Liver (tissue), 9 donors: ENCODE measurements around the gene ZNF185. TPM values are rescaled to one million over a fixed set of nuclear protein-coding genes. Genes with fewer than 3 reads are reported as not detected.

ENCODE experiments used
- DNase-seq: peaks from one replicate; pipeline ENCODE4 v3.0.0-alpha.2; 2017; ENCODE audit warnings: low spot score
- H3K27ac ChIP-seq, 2 donors: one replicate each; pipeline ENCODE4 v1.7.0; 2013; ENCODE audit warnings: inconsistent platforms in 2 of 2, low read length in 2 of 2, control low read depth in 1 of 2, low read depth in 1 of 2, mild to moderate bottlenecking in 1 of 2
- H3K27me3 ChIP-seq, 4 donors: one replicate each; pipeline versions ENCODE4 v1.6.1 to v1.7.0; 2013; ENCODE audit warnings: low read length in 3 of 4, inconsistent platforms in 1 of 4, mild to moderate bottlenecking in 1 of 4, moderate library complexity in 1 of 4; ENCODE audit not compliant: control insufficient read depth in 4 of 4, insufficient read depth in 4 of 4
- H3K36me3 ChIP-seq, 4 donors: one replicate each; pipeline versions ENCODE4 v1.6.1 to v1.7.0; 2013; ENCODE audit warnings: low read length in 3 of 4, mild to moderate bottlenecking in 3 of 4, low read depth in 1 of 4, moderate library complexity in 1 of 4; ENCODE audit not compliant: control insufficient read depth in 4 of 4, insufficient read depth in 3 of 4
- H3K4me1 ChIP-seq, 4 donors: one replicate each; pipeline versions ENCODE4 v1.6.1 to v1.7.0; 2013; ENCODE audit warnings: low read length in 3 of 4, mild to moderate bottlenecking in 3 of 4, moderate library complexity in 1 of 4; ENCODE audit not compliant: control insufficient read depth in 4 of 4, insufficient read depth in 4 of 4
- H3K4me3 ChIP-seq, 3 donors: one replicate each; pipeline versions ENCODE4 v1.6.1 to v1.7.0; 2013; ENCODE audit warnings: low read length in 3 of 3, control low read depth in 1 of 3, low read depth in 1 of 3, mild to moderate bottlenecking in 1 of 3
- H3K9ac ChIP-seq, 2 donors: one replicate each; pipeline ENCODE4 v1.7.0; 2013; ENCODE audit warnings: low read length in 2 of 2, mild to moderate bottlenecking in 2 of 2, moderate library complexity in 2 of 2, control low read depth in 1 of 2, low read depth in 1 of 2
- H3K9me3 ChIP-seq, 4 donors: one replicate each; pipeline versions ENCODE4 v1.6.1 to v1.7.0; 2013; ENCODE audit warnings: low read length in 3 of 4; ENCODE audit not compliant: control insufficient read depth in 4 of 4
- ATF3 ChIP-seq: IDR thresholded peaks from 2 replicates; pipeline ENCODE4 v1.6.1; 2016; ENCODE audit warnings: antibody characterized with exemption
- CTCF ChIP-seq: fragments of 150-350 bp; IDR thresholded peaks from 2 replicates; pipeline ENCODE4 v1.5.1; 2017; ENCODE audit warnings: improper control_type of control experiment, low read depth, low read length; ENCODE audit not compliant: missing input control
- EGR1 ChIP-seq, 2 donors: IDR thresholded peaks; 2 replicates each; pipeline ENCODE4 v1.6.1; 2016 to 2018; ENCODE audit warnings: antibody characterized with exemption in 2 of 2, low read depth in 2 of 2
- FOXA1 ChIP-seq: IDR thresholded peaks from 2 replicates; pipeline ENCODE4 v1.6.1; 2016; ENCODE audit warnings: antibody characterized with exemption
- FOXA2 ChIP-seq: IDR thresholded peaks from 2 replicates; pipeline ENCODE4 v1.6.1; 2016; ENCODE audit warnings: antibody characterized with exemption
- GABPA ChIP-seq, 2 donors: IDR thresholded peaks in 1 of 2; conservative IDR thresholded peaks in 1 of 2; 2 replicates each; pipeline ENCODE4 v1.6.1; 2016; ENCODE audit warnings: antibody characterized with exemption in 2 of 2, mild to moderate bottlenecking in 1 of 2, moderate library complexity in 1 of 2
- HNF4A ChIP-seq, 2 donors: conservative IDR thresholded peaks; 2 replicates each; pipeline ENCODE4 v1.6.1; 2016; ENCODE audit warnings: antibody characterized with exemption in 2 of 2, mild to moderate bottlenecking in 2 of 2
- HNF4G ChIP-seq: IDR thresholded peaks from 2 replicates; pipeline ENCODE4 v1.6.1; 2016; ENCODE audit warnings: antibody characterized with exemption
- JUND ChIP-seq, 2 donors: IDR thresholded peaks; 2 replicates each; pipeline ENCODE4 v1.6.1; 2016; ENCODE audit warnings: antibody characterized with exemption in 2 of 2
- MAX ChIP-seq: IDR thresholded peaks from 2 replicates; pipeline ENCODE4 v1.6.1; 2016; ENCODE audit warnings: antibody characterized with exemption
- NR2F2 ChIP-seq: IDR thresholded peaks from 2 replicates; pipeline ENCODE4 v1.6.1; 2016; ENCODE audit warnings: antibody characterized with exemption
- RAD21 ChIP-seq, 2 donors: IDR thresholded peaks; 2 replicates each; pipeline ENCODE4 v1.6.1; 2016; ENCODE audit warnings: antibody characterized with exemption in 2 of 2, mild to moderate bottlenecking in 2 of 2
- REST ChIP-seq: IDR thresholded peaks from 2 replicates; pipeline ENCODE4 v1.6.1; 2016; ENCODE audit warnings: antibody characterized with exemption, mild to moderate bottlenecking
- RXRA ChIP-seq, 2 donors: IDR thresholded peaks; 2 replicates each; pipeline ENCODE4 v1.6.1; 2017 to 2018; ENCODE audit warnings: antibody characterized with exemption in 2 of 2, mild to moderate bottlenecking in 1 of 2
- SP1 ChIP-seq: IDR thresholded peaks from 2 replicates; pipeline ENCODE4 v1.6.1; 2018; ENCODE audit warnings: antibody characterized with exemption, mild to moderate bottlenecking
- TAF1 ChIP-seq: conservative IDR thresholded peaks from 2 replicates; pipeline ENCODE4 v1.6.1; 2016; ENCODE audit warnings: antibody characterized with exemption, mild to moderate bottlenecking
- YY1 ChIP-seq: IDR thresholded peaks from 2 replicates; pipeline ENCODE4 v1.6.1; 2016; ENCODE audit warnings: antibody characterized with exemption, mild to moderate bottlenecking
- ZBTB33 ChIP-seq: IDR thresholded peaks from 2 replicates; pipeline ENCODE4 v1.6.1; 2016; ENCODE audit warnings: antibody characterized with exemption
- WGBS: extraction: QIAGEN DNeasy Blood & Tissue Kit; methylation state at CpG from one replicate; pipeline ENCODE4 v1.1.7; 2013; 5-methylcytosine and 5-hydroxymethylcytosine counted together
- polyA plus RNA-seq, 2 donors: library from polyadenylated mRNA; stranded (reverse) in 1 of 2; unstranded in 1 of 2; fragments of 200-250 nt in 1 of 2; fragments of >200 nt in 1 of 2; fragmentation: Nextera tagmentation in 1 of 2; extraction: Ambion mirVana in 1 of 2; gene quantifications; one replicate each; pipeline versions ENCODE4 v1.2.1 to v1.2.3, GENCODE V29; 2013 to 2015
- total RNA-seq, 2 donors: library from RNA; depleted of rRNA; stranded (reverse); fragments of >200 nt; gene quantifications; one replicate each; pipeline ENCODE4 v1.2.3, GENCODE V29; 2014
- donor health status: healthy.
- donor health status: healthy.
- donor health status: healthy.
- donor health status: healthy.
- donor health status: healthy.

Gene ZNF185
- total and polyA plus RNA-seq, 4 donors, result 0.44 to 3.2 (median 0.94) TPM

GRCh38 chrX:152942077-152942442 is 44.2 kb downstream of the ZNF185 start:
- TF ChIP-seq RXRA (IDR thresholded peaks at IDR 0.05) (no peak), CTCF (no peak), ZBTB33 (no peak), RAD21 (IDR thresholded peaks at IDR 0.05) (no peak), JUND (IDR thresholded peaks at IDR 0.05) (no peak)
- peaks cover 0 to 14% (median 7%) of the 10 kb centered on the region in 4 donors for H3K4me1 ChIP-seq
- peak overlapping the region; percentile 30 to 59 for H3K9ac ChIP-seq
- peak overlapping the region; percentile 57 to 73 (median 60) for H3K4me3 ChIP-seq
- no peaks in the 10 kb centered on the region for H3K27me3 ChIP-seq
- H3K27ac ChIP-seq, result peak overlapping the region; percentile 51 to 59
- no peaks in the 10 kb centered on the region for H3K9me3 ChIP-seq
- no peaks in the 10 kb centered on the region for H3K36me3 ChIP-seq
- no peak for DNase-seq
- WGBS, result 44% methylated on average over 11 of the region's 11 CpGs

- no peak overlapping the region for H3K27ac ChIP-seq
These were observed 46.0 kb downstream of the ZNF185 start for GRCh38 chrX:152943826-152944225.

More at GRCh38 chrX:152943826-152944225, 46.0 kb downstream of the ZNF185 start:
- TF ChIP-seq RXRA (IDR thresholded peaks at IDR 0.05), result no peak
- TF ChIP-seq RAD21 (IDR thresholded peaks at IDR 0.05), result no peak
- no peak for TF ChIP-seq HNF4A (conservative IDR thresholded peaks at IDR 0.05)
- no peak for TF ChIP-seq NR2F2
- TF ChIP-seq REST, result no peak
- TF ChIP-seq EGR1 (IDR thresholded peaks at IDR 0.05; ENCODE audit: low read depth in 2 of 2), result no peak
- no peak for TF ChIP-seq TAF1
- TF ChIP-seq SP1, result no peak
- TF ChIP-seq MAX, result no peak
- no peak for TF ChIP-seq YY1
- TF ChIP-seq JUND (IDR thresholded peaks at IDR 0.05), result no peak
- no peak for TF ChIP-seq FOXA2
- no peak for TF ChIP-seq ATF3
- no peak for TF ChIP-seq CTCF
- no peak for TF ChIP-seq GABPA (IDR thresholded peaks at IDR 0.05 in 1 of 2, conservative IDR thresholded peaks at IDR 0.05 in 1 of 2)
- TF ChIP-seq HNF4G, result no peak
- TF ChIP-seq FOXA1, result no peak
- no peak for TF ChIP-seq ZBTB33
- 100% methylated on average over 1 of the region's 1 CpG for WGBS
- H3K9me3 ChIP-seq, result no peaks in the 10 kb centered on the region
- no peak for DNase-seq
- no peak overlapping the region for H3K4me3 ChIP-seq
- no peak overlapping the region for H3K9ac ChIP-seq
- H3K36me3 ChIP-seq, result no peaks in the 10 kb centered on the region
- no peaks in the 10 kb centered on the region for H3K27me3 ChIP-seq
- H3K4me1 ChIP-seq, result peaks cover 0 to 14% (median 7%) of the 10 kb centered on the region in 4 donors
